ENCODE measurements around the gene ZNF804A.

- TF ChIP-seq CTCF (IDR thresholded peaks at IDR 0.05) (no peak), EZH2phosphoT487 (IDR thresholded peaks at IDR 0.05) (no peak)
Observed at GRCh38 chr2:184728411-184728810, 130.1 kb downstream of the ZNF804A start.

Data from neural progenitor cell (in vitro differentiated cells).